Measurements from ENCODE around the gene GRAMD1B.

GRCh38 chr11:123645286-123645975 is 215.4 kb downstream of the GRAMD1B start:
- TF ChIP-seq CTCF (IDR thresholded peaks at IDR 0.05; ENCODE audit: poor library complexity) (no peak), EZH2phosphoT487 (IDR thresholded peaks at IDR 0.05; ENCODE audit: low read depth, severe bottlenecking, unreplicated experiment) (no peak)
